ENCODE data around the gene IQSEC1.
A peak's percentile ranks its signal among the peaks of the same experiment; 100 is the strongest.
"Not testable (repeated sequence)": the region's sequence is repeated elsewhere in the genome, so short reads cannot be mapped to it uniquely, and the experiment has no call there.

IQSEC1 gene

DNA sequence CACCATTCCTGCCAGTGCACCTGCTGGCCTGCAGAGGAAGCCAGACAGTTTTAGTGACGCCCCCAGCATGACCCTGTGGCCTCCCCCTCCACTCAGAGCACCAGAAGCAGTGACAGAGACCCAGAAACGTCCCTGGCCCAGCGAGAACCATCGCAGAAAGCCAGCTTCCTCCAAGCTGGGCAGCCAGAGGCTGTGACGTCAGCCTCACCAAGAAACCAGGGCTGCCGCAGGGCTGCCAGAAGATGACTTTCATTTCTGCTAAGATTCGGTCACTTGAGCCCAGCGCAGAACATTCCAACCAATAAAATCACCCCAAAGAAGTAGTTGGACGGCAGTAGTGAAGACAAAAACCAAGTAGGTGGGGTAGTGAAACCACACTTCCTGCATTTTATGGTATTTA is 202.3 kb downstream of the IQSEC1 start:
- DNase-seq (ENCODE audit: low read depth in 2 of 2) = no peak

DNA sequence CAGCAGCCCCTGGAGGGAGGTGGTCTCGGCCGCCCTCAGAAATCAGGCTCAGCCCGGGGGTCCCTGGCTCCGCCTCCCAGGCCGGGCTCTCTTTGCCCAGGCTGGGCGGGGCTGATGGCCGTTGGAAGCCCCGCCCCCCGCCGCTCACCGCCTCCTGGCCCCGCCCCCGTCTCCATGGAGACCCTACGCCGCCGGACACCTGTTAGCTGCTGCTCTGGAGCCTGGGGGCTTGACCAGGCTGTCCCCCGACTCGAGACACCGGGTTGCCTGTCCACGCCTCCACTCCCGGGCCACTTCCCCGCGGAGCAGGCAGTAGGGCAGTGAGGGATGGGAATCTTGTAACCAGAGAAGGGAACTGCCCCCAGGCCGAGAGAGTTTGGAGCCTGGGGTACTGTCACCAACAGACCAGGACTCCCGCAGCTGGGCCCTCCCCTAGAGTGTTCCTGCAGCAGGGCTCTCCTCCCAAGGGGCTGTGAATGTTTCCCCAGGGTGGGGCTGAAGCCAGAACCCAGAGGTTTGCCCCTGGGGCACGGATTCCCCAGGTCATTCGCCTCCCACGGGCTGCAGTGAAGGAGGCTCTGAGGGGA is 204.1 kb downstream of the IQSEC1 start:
- peak in 1 of 2 experiments; percentile 29 for DNase-seq (ENCODE audit: low read depth in 2 of 2)

DNA sequence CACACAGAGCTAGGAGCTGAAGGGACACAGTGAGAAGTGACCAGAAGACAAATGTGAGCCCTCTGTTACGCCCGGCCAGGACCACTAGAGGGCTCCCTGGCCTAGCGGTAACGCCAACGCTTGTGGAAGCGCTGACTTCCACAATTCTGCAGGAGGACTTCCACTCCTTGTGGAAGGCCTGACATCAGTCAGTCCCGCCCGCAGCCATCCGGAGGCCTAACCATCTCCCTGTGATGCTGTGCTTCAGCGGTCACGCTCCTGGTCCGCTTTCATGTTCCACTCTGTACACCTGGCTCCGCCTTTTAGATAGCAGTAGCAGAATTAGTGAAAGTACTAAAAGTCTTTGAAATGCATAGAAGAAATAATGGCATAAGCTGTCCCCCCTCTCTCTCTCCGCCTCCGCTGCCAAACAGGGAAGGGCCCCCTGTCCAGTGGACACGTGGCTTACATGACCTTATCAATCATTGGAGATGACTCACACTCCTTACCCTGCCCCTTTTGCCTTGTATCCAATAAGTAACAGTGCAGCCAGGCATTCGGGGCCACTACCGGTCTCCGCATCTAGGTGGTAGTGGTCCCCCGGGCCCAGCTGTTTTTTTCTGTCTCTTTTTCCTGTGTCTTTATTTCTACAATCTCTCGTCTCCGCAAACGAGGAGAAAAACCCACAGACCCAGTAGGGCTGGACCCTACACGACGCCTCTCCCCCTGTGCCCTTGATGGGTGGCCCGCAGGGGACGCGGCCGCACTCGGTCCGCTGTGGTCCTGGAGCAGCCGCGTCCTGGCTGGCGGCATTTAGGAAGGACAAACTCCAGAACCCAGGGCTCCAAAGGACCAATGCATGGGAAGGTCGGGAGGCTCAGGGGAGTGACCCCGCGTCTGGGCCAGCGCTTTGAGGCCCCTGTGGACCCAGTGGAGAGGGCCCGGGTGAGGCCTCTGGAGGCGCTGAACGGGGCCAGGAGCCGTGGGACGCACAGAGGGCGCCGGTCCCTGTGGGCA is 204.9 kb downstream of the IQSEC1 start:
- peak; percentile 26 to 66 for DNase-seq (ENCODE audit: low read depth in 2 of 2)

DNA sequence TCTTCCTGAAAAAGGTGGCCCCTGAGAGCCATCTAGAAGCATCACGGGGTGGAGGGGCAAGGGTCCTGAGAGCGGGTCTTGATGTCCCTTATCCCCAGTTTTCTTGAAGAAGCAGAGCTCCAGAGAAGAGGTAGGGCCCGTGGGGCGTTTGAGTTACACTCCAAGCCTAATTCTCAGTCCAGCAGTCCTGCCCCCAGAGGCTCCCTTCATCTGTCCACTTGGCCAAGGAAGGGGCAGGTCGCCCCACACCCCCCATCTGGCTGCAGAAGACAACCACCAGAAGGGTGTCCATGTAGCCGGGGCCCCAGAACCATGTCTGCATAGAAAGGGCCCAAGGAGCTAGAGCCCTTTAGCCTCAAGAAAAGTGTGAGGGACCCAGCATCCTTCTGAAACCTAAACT is 206.4 kb downstream of the IQSEC1 start:
- DNase-seq (ENCODE audit: low read depth in 2 of 2) = no peak

DNA sequence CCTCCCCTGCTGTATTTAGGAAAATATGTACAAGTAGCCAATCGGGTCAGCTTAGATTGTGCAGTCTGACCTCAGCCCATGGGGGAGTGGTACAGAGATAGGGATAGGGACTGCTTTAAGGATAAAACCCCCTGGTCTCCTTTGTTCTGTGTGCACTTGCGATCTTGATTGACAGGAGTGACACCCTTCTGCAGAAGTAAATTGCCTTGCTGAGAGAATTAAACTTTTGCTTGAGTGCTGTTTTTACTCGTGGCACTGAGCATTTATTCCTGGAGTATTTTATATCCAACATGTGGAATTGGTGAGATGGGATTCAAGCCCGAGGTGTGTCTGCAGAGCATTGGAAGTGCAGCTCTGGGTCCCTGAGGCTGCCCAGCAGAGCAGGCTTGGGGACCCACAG is 208.0 kb downstream of the IQSEC1 start:
- DNase-seq (ENCODE audit: low read depth in 2 of 2) = no peak

DNA sequence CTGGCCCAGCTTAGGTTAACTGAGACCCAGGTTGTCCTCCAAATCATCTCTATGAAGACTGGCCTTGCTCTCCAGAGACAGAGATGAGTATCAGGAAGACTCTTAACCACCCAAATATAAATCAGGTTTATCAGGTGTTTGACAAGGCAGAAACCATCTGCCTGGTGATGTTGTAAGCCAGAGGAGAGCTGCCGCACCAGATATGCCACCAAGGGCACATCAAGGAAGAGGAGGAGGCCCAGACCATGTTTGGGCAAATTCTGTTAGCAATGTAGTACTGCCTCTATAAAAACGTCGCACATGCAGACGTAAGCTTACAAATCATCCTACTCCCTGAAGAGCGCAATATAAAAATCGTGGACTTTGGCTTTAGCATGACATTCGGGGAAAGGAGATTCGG is 210.8 kb downstream of the IQSEC1 start:
- DNase-seq (ENCODE audit: low read depth in 2 of 2) = no peak

DNA sequence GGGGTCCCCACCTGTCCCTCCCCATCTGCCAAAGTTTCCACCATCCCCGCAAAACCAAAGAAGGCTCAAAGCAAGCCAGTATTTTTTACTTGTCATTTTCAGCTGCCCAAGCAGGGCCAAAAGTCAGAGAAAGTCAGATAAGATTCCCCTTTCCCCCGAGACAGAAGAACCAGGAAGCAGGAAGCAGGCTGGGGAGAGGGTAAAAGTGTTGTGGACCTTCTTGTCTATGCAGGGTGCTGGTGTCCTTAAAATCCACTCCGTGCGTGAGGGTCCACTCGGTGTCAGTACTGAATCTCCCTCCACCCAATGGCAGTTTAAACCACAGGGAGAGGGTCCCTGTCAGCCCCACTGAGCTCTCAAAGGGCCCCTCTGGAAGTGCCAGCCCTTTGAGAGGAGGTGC is 211.6 kb downstream of the IQSEC1 start:
- DNase-seq (ENCODE audit: low read depth in 2 of 2) = no peak

DNA sequence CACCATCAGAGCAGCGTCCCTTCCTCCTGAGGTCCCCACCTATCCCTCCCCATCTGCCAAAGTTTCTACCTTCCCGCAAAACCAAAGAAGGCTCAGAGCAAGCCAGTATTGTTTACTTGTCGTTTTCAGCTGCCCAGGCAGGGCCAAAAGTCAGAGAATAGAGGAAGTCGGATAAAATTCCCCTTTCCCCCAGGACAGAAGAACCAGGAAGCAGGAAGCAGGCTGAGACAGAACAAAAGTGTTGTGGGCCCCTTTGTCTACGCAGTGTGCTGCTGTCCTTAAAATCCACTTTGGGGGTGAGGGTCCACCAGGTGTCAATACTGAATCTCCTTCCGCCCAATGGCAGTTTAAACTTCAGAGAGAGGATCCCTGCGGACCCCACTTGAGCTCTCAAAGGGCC is 213.4 kb downstream of the IQSEC1 start:
- no peak for DNase-seq (ENCODE audit: low read depth in 2 of 2)

DNA sequence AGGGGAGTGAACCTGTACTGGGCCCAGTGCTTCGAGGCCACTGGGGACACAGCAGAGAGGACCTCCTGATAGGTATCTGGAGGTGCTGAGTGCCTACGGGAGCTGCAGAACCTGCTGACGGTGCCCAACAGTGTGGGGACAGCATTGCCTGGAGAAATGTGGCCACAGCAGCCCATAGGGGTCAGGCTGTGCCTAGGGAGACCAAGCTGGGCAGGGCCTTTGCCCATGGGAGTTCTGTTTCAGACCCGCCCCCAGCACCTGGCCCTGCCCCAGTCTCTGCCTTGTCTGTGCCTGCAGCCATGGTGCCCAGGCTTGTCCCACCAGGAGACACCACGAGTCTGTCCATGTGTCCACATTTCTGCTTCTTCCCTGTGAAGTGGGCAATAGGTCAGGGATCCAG is 216.6 kb downstream of the IQSEC1 start:
- no peak for DNase-seq (ENCODE audit: low read depth in 2 of 2)

DNA sequence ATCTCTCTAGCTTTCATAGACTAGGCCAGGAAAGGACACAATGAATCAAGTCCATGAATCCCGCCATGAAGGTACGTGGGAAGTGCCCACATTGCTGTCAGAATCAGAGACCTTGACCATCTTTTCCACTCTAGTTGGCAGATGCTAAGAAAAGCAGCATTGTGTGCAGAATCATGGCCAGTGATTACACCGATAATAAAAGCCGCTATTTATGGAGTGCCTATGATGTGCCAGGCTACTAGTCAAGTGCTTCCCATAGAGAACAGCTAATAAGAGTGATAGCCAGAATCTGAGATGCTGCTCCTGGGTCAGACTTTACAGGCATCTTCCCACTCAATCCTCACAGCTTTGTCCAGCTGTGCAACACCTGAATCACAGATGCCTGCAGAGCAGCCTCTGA is 218.7 kb downstream of the IQSEC1 start:
- DNase-seq (ENCODE audit: low read depth in 2 of 2) = no peak

DNA sequence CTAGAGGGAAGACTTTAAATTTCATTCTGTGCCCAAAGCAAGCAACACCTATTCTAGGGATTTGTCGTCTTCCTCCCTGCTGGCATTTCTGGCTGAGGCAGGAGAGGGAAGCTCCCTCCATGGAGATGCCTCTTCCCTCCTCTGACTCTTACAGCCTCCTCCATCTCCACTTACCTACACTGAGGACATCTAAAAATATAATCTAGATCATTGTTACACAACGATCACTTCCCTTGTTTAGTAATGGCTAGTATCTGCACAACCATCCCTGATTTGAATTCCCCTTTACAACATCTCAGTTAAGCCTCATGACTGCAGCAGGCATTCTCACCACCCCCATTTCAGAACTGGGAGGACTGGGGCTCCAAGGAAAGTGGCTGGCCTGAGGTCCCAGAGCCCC is 219.4 kb downstream of the IQSEC1 start:
- DNase-seq (ENCODE audit: low read depth in 2 of 2) = not testable (repeated sequence)

DNA sequence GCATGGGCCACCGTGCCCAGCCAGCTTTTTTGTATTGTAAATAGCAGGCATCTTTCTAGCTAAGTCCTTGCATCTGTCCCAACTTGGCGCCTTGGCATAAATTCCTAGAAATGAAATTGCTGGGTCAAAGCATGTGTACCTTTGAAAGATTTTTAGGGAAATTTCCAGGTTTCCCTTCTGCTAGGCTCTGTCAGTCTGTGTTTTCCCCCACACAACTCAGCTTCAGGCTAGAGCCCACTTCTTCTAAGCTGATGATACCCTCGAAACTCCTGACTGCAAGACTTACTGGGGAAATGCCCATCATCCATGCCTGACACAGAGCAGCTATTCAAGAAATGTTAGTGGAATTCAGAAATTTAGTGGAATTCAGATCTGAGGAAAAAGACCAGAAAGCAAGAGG is 221.0 kb downstream of the IQSEC1 start:
- no peak for DNase-seq (ENCODE audit: low read depth in 2 of 2)

Data from stimulated activated CD4-positive, alpha-beta T cell treated with anti-CD3 and anti-CD28 coated beads, Interleukin-12 subunit alpha, Interleukin-12 subunit beta, amount 100 ng/mL, for 24 hours (primary cell).